HG02885 (cell line): ENCODE data around the gene LRP8.
A peak's percentile ranks its signal among the peaks of the same experiment; 100 is the strongest.

ENCODE experiments used
- ATAC-seq: cut with Tn5 transposase; IDR thresholded peaks from one replicate; pipeline ENCODE4 v1.9.1; 2021; ENCODE audit warnings: mild to moderate bottlenecking; ENCODE audit not compliant: unreplicated experiment, poor library complexity

The LRP8 gene

GRCh38 chr1:53361541-53361961, 33.7 kb upstream of the LRP8 start:
- no peak for ATAC-seq

DNA sequence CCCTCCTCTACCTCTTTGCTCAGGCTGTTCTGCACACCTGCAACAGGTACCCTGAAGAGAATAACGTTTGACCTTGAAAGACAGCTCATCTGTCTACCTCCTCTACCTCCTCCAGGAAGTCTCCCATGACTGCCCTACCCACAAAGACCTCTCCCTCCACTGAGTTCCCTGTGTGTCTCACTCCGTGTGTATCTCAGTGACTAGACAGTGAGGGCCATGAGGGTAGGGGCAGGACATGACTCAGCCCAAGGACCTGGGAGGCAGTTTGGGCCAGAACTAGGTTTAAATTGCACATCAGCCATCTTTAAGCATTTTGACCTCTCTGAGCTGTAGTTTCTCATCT, 32.0 kb upstream of the LRP8 start:
- ATAC-seq = no peak

DNA sequence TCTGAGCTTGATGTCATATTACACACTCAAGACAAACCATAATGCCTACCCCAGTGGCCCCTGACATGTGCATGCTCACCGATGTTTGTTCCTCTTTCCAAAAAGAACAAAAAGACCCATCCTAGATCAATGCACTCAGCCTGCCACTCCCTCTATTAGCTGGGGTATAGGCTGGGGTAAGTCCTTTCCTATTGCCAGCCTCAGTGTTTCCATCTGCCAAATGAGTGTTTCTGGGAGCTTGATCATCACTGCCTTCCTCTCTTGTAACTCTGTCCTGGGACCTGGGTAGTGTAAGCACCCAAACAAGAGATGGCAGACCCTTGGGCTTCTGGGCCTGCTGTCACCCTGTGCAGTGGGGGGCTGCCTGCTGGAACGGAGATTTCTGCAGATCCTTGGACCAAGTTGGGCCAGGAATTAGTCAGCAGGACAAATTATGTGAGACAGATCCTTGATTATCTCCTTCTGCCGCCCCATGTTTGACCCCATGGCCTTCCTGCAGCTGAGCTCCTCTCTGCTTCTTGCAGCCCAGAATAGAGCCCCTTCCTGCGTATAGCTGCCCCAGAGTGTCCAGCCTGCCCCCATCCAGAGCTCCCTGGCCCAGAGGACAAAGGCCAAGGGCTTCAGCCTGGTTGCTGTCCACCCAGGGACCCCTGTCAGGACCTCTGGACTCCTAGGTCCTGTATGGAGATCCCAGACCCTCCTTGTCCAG, 31.5 kb upstream of the LRP8 start:
- ATAC-seq = no peak

- ATAC-seq = no peak
Measured at GRCh38 chr1:53356637-53357036, 28.8 kb upstream of the LRP8 start.

GRCh38 chr1:53354119-53354518, 26.2 kb upstream of the LRP8 start:
- no peak for ATAC-seq

GRCh38 chr1:53352561-53352960, 24.7 kb upstream of the LRP8 start:
- ATAC-seq = no peak

DNA sequence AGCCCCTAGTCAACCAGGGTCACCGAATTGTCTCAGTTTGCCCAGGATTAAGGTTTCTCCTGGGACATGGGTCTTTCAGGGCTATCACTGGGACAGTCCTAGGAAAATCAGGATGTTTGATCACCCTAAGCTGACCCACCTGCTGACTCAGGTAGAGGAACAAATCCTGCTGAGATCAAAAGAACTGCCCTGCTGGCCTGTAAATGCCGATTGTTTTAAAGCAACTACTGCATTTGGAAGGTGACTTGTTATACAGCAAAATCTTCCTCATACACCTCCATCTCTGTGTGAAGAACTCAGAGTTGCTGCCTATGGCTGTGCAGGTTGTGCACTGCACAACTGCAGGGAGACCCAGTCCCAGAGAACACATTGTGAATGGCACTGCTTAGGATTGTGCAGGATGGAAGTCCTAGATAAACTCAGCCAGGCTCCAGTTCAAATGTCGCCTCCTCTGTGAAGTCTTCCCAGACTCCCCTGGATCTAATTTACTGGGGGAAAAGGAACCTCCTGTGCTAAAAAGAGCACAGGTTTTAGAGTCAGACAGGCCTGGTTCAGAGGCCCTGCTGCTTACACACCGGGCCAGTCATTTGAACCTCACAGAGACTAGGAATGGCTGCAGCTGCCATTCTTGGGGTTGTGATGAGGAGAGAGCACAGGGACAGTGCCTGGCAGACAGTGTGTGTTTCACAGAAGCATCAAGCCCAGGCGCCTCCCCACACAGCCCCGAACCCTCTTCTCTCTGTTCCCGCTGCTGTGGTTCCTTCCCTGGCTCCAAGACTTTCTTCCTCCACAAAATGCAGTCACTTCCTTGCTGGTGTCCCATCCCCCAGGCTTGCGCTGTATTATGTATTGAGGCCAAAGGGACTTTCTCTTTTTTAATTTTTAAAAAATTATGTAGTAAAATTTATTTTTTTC, 23.2 kb upstream of the LRP8 start:
- no peak for ATAC-seq

DNA sequence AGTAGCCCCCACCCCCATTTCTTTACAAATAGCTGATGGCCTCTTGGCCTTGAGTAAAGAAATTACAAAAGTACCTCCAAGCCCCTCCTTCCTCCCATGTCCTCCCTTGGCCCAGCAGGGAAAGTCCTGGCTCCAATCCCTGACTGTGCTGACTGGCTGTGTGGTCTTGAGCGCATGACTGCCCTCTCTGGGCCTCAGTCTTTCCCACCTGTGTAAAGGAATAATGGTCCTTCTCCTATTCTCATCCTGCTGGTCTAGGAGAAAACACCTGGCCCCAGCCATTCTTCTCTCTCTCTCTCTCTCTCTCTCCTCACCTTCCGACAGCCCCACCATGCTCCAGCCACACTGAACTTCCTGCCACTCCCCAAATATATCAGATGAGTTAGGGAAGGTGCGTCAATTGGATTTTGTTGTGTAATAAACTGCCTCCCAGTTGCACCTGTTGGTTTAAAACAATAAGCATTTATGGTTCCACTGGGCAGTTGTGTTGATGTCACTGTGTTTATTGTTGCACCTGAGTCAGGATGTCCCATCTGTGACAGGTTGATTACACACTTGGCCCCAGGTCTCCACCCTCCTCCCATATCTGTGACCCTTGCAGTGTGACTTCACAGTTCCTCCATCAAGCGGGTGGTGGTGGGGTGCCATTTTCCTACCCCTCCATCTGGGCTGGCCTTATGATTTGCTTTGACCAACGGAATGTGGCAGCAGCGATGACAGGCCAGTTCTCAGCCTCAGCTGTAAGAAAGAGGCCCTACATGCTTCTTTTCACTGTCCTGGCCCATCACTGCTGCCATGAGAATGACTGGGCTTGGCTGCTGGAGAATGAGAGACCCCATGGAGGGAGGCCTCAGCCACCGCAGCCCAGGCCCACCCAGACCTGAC, 22.3 kb upstream of the LRP8 start:
- no peak for ATAC-seq

DNA sequence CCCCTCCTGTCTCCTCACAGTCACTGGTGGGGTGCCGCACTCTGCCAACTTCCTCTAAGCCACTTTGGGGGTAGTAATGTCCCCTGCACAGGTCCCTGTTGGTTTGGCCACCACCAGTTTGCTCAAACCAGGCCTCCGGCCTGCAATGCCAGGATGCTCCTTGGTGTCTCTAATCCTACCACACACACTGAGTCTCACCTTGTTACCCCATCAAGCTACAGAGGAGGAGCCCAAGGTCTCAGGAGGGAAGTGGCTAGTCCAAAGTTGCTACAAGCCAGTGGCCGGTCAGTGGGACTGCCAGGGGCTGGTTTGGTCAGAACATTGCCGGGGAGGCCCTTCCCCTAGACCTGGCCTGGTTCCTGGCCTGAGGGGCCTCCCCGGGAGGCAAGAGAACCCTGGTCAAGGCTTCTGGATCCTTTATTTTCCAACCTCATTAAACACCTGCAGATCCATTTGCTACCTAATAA, 21.5 kb upstream of the LRP8 start:
- no peak for ATAC-seq

DNA sequence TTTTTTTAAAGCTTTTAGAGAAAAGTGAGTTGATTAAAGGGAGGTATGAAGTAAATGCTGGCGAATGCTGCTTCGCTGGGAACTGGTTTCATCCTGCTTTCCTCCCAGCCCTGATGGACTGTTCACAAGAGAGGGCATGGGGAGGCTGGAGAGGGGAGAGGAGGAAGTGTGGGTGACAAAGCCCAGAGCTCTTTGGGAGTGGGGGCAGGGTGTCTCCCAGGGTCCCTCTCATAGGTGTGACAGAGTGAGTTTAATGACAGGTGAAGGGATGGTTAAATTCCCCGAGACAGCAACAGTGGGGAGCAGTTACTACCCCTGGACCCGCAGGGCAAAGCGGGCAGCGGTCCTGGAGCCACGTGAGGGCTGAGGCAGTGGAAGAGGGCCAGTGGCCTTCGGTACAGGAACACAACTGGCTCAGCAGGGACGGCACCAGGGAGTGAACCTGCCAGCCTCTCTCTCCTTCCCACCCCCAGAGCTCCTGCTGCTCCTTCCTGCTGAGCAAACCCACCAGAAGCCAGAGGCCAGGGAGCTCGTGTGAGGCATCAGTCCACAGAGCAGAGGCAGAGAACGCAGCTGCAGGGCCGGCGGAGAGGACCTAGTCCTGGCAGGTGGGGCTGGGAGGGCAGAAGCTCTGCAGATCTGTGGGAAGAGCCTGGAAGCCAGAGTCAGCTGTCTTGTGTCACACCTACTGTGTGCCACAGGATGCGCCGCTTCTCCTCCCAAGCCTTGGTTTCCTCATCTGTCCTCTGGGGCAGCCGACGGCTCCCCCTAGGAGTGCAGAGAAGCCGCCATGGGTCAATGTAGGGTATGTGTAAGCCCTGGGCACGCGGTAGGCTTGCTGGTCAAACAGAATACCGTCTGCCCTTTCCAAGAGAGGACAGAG, 20.9 kb upstream of the LRP8 start:
- no peak for ATAC-seq

GRCh38 chr1:53346814-53347176, 18.9 kb upstream of the LRP8 start:
- ATAC-seq = no peak

DNA sequence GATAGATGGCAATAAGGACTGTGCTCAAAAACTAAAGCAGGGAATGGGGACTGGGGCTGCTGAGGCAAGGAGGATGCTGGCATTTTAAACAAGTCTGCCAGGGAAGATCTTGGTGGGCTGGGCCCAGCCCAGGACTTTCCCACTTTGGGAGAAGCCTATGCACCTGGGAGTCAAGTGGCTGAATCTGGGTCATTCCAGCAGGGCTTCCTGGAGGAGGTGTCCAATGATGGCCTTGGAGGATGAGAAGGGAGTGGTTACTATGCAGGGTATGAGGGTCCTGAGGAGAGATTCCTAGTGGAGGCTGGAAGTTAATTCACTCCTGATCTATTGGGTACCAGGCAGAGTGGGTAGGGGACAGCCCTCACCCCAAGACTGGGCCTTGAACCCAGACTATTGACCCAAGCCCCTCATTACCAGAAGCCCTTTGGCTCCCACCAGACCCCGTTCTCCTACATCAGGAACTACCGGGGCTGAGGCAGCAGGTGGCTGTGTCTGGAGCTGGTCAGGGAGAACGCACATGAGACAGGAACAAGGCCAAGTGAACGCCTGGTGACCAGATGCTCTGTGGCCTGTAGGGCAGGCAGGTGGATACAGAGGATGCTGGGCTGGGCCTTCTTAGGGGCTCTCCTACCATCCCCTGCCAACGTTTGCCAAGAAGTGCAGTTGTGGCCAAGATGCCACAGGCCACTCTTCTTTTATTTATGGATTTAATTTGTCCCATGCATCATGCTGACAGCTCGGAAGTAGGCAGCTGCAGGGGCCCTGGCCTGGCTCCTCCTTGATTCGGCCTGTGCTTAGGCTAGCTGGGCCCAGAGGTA, 18.3 kb upstream of the LRP8 start:
- ATAC-seq = no peak

- peak; percentile 89 for ATAC-seq
Measured at GRCh38 chr1:53344921-53345838, 17.3 kb upstream of the LRP8 start.

DNA sequence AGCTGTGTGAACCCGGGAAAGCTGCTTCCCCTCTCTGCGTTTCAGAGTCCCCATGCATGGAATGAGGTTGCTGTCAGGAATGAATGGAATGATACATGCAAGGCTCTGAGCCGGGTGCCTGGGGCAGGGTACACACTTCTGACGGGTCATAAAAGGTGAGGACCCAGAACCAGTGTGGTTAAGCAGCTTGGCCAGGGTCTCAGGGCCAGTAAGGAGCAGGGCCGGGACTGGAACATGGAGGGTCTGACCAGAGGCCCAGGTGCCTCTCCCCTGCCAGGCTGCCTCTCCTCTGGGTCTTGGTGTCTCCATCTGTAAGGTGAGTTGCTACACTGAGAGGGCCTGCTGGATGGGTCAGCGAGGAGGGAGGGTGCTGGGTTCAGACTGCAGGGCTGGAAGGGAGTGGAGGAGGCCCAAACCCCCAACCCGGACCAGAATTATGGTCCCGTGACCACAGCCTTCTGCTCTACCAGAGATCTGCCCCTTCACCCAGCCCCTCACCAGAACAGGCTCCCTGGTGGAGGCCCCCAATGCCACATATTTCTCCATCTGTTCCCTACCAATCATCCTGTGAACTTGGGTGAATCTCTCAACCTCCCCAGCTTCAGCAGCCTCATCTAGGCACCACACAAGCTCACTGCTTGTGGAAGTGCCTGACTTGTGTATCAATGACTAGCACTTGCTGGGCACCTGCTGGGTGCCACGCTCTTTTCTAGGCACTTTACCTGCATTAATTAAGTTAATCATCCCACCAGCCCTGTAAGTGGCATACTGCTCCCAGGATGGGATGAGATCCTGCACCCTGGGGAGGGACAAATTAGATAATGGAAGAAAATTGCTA, 16.2 kb upstream of the LRP8 start:
- ATAC-seq = no peak

GRCh38 chr1:53342735-53343470, 15.0 kb upstream of the LRP8 start:
- ATAC-seq = no peak

- ATAC-seq = no peak
Measured at GRCh38 chr1:53341961-53342707, 14.3 kb upstream of the LRP8 start.
